Panc1 (cell line): ENCODE results near the gene HOXD3. TPM values are rescaled to one million over a fixed set of nuclear protein-coding genes. Genes with fewer than 3 reads are reported as not detected.
A peak's percentile ranks its signal among the peaks of the same experiment; 100 is the strongest.

Experiments used
- ATAC-seq: fragments of 200-7000 bp; cut with Tn5 transposase; 2 replicates; pipeline ENCODE4 v1.9.1; 2020; ENCODE audit warnings: mild to moderate bottlenecking, moderate library complexity
- BruUV-seq: library from RNA; stranded (reverse); fragments of 400-500 nt; replicated peaks from 2 replicates; lab custom pipeline; 2021; lab: Mats Ljungman, UMichigan
- CTCF ChIA-PET: fragments of 300-600 bp; sonication (Branson Sonifier 250); formaldehyde crosslinking; loops from one replicate; lab custom pipeline; 2022; ENCODE audit warnings: antibody characterized with exemption; lab: Charles Lee
- POLR2A ChIA-PET: fragments of 300-600 bp; sonication (Branson Sonifier 250); formaldehyde crosslinking; loops from one replicate; lab custom pipeline; 2022; ENCODE audit warnings: antibody characterized with exemption; lab: Charles Lee
- DNase-seq: peaks from one replicate; pipeline ENCODE4 v3.0.0-alpha.2; 2010; ENCODE audit warnings: low read depth, low spot score
- H3K27ac ChIP-seq: 2 replicates; pipeline ENCODE4 v1.5.1; 2011; ENCODE audit warnings: mild to moderate bottlenecking, low read length, inconsistent platforms
- H3K27me3 ChIP-seq: fragments of 200-500 bp; sonication (Bioruptor generic); 2 replicates; pipeline ENCODE4 v1.6.0; 2014; ENCODE audit warnings: low read length, inconsistent platforms; ENCODE audit not compliant: control insufficient read depth, insufficient read depth
- H3K36me3 ChIP-seq: fragments of 200-500 bp; sonication (Bioruptor generic); 2 replicates; pipeline ENCODE4 v1.5.1; 2014; ENCODE audit warnings: inconsistent platforms, mild to moderate bottlenecking, low read length, moderate library complexity; ENCODE audit not compliant: control insufficient read depth, insufficient read depth
- H3K4me1 ChIP-seq: 2 replicates; pipeline ENCODE4 v1.5.1; 2011; ENCODE audit warnings: inconsistent platforms, mild to moderate bottlenecking, low read length, moderate library complexity; ENCODE audit not compliant: control insufficient read depth, insufficient read depth
- H3K4me3 ChIP-seq, 2 experiments: 2 replicates each; pipeline ENCODE4 v1.5.1; 2011 to 2012; ENCODE audit warnings: low read depth in 2 of 2, low read length in 2 of 2, mild to moderate bottlenecking in 2 of 2, inconsistent platforms in 1 of 2, moderate library complexity in 1 of 2
- H3K9me3 ChIP-seq: fragments of 200-500 bp; sonication (Bioruptor generic); 2 replicates; pipeline ENCODE4 v1.5.1; 2014; ENCODE audit warnings: low read depth, mild to moderate bottlenecking, inconsistent platforms, low read length, moderate library complexity; ENCODE audit not compliant: control insufficient read depth, insufficient read depth
- CTCF ChIP-seq: fragments of 450-650 bp; IDR thresholded peaks from 2 replicates; pipeline ENCODE4 v1.5.1; 2017; ENCODE audit warnings: mild to moderate bottlenecking
- POLR2AphosphoS5 ChIP-seq: IDR thresholded peaks from 2 replicates; pipeline ENCODE4 v1.6.1; 2012; ENCODE audit warnings: mild to moderate bottlenecking, low read depth, low read length, moderate library complexity
- SIN3A ChIP-seq: IDR thresholded peaks from 2 replicates; pipeline ENCODE4 v1.6.1; 2012; ENCODE audit warnings: low read depth, mild to moderate bottlenecking, low read length, moderate library complexity, borderline replicate concordance; ENCODE audit not compliant: insufficient read depth
- TCF7L2 ChIP-seq: IDR thresholded peaks from 2 replicates; pipeline ENCODE4 v1.6.1; 2011; ENCODE audit warnings: mild to moderate bottlenecking, low read depth, low read length, inconsistent platforms
- in situ Hi-C: cut with HindIII; loops from 2 replicates; pipeline ENCODE4 v1.10.0; 2016; ENCODE audit warnings: low sequenced_read_pairs, low pct_unique_long_range_greater_than_20kb
- intact Hi-C: fragments of 100-400 bp; cut with micrococcal nuclease; formaldehyde crosslinking; loops from one replicate; pipeline ENCODE4 v1.10.0; 2022; ENCODE audit not compliant: unreplicated experiment
- total RNA-seq: library from RNA; stranded (reverse); gene quantifications from one replicate; pipeline ENCODE4 v1.2.1, GENCODE V29; 2021; ENCODE audit not compliant: unreplicated experiment
- TF ChIP-seq, protein P1 (sequence below), 2 experiments: IDR thresholded peaks; 2 replicates each; pipeline ENCODE4 v1.6.1; 2011 to 2012; ENCODE audit warnings: low read depth in 2 of 2, control low read depth in 1 of 2, low read length in 1 of 2, mild to moderate bottlenecking in 1 of 2, moderate library complexity in 1 of 2; ENCODE audit not compliant: insufficient read depth in 1 of 2

HOXD3 gene
- total RNA-seq, 1 experiment from 2014 or later = 1.8 TPM

GRCh38 chr2:176122052-176122682 is 34.9 kb upstream of the HOXD3 start:
- H3K27ac ChIP-seq = no peak overlapping the region
- no peak for DNase-seq
- intact Hi-C loops = loop anchor here (10.0 kb wide), 1 partner anchor 693 kb away; no protein-coding TSS in a partner anchor
- ATAC-seq = no peak
- TF ChIP-seq POLR2AphosphoS5 (no peak), TCF7L2 (no peak), SIN3A (no peak), CTCF (no peak)
- TF ChIP-seq, protein P1, sequence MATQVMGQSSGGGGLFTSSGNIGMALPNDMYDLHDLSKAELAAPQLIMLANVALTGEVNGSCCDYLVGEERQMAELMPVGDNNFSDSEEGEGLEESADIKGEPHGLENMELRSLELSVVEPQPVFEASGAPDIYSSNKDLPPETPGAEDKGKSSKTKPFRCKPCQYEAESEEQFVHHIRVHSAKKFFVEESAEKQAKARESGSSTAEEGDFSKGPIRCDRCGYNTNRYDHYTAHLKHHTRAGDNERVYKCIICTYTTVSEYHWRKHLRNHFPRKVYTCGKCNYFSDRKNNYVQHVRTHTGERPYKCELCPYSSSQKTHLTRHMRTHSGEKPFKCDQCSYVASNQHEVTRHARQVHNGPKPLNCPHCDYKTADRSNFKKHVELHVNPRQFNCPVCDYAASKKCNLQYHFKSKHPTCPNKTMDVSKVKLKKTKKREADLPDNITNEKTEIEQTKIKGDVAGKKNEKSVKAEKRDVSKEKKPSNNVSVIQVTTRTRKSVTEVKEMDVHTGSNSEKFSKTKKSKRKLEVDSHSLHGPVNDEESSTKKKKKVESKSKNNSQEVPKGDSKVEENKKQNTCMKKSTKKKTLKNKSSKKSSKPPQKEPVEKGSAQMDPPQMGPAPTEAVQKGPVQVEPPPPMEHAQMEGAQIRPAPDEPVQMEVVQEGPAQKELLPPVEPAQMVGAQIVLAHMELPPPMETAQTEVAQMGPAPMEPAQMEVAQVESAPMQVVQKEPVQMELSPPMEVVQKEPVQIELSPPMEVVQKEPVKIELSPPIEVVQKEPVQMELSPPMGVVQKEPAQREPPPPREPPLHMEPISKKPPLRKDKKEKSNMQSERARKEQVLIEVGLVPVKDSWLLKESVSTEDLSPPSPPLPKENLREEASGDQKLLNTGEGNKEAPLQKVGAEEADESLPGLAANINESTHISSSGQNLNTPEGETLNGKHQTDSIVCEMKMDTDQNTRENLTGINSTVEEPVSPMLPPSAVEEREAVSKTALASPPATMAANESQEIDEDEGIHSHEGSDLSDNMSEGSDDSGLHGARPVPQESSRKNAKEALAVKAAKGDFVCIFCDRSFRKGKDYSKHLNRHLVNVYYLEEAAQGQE (IDR thresholded peaks at IDR 0.05; ENCODE audit: insufficient read depth in 1 of 2, low read depth in 2 of 2, low read length in 1 of 2) = no peak
- H3K36me3 ChIP-seq = no peaks in the 10 kb centered on the region
- ChIA-PET POLR2A (no interaction called here), CTCF (no interaction called here)
- peaks cover 5% of the 10 kb centered on the region for H3K4me1 ChIP-seq
- no TSS peak for BruUV-seq
- no peaks in the 10 kb centered on the region for H3K27me3 ChIP-seq
- no peaks in the 10 kb centered on the region for H3K9me3 ChIP-seq
- H3K4me3 ChIP-seq = peak overlapping the region in 1 of 2 experiments; percentile 33; a peak in 1 of 4 replicates
- in situ Hi-C loops = no loop called here

- in situ Hi-C loops = no loop called here
- DNase-seq (no peak), ATAC-seq (no peak)
- Histone ChIP-seq H3K4me1 (peaks cover 7% of the 10 kb centered on the region), H3K27me3 (no peaks in the 10 kb centered on the region), H3K9me3 (no peaks in the 10 kb centered on the region), H3K36me3 (no peaks in the 10 kb centered on the region), H3K27ac (no peak within 1 kb of the TSS), H3K4me3 (peak within 1 kb of the TSS in 1 of 2 experiments; percentile 33; a peak in 1 of 4 replicates)
- TF ChIP-seq POLR2AphosphoS5 = no peak
- TF ChIP-seq SIN3A = no peak
- TF ChIP-seq, protein P1 (IDR thresholded peaks at IDR 0.05; ENCODE audit: insufficient read depth in 1 of 2, low read depth in 2 of 2, low read length in 1 of 2) = no peak
- TF ChIP-seq CTCF = no peak
- TF ChIP-seq TCF7L2 = no peak
- no TSS peak for BruUV-seq
- POLR2A ChIA-PET = no interaction called here
- CTCF ChIA-PET = no interaction called here
- intact Hi-C loops = loop anchor here (10.0 kb wide), 1 partner anchor 692 kb away; no protein-coding TSS in a partner anchor
Measured at GRCh38 chr2:176122683-176123410, 34.3 kb upstream of the HOXD3 start, which contains the start of gene HOXD9. TSS of gene HOXD9 (plus strand) at chr2:176122719. CDS start at chr2:176122769, 50 bp downstream.
